Measurements from ENCODE around the gene ERC2.

ERC2 gene

DNA sequence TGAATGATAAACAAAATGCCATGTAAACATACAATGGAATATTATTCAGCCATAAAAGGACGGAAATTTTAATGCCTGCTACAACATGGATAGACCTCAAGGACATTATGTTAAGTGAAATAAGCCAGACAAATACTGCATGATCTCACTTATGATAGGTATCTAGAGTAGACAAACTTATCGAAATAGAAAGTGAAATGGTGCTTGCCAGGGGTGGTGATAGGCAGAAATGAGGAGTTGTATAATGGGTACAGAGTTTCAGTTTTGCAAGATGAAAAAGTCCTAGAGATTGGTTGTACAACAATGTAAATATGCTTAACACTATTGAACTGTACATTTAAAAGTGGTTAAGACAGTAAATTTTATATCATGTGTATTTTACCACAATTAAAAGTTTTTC is 287.8 kb downstream of the ERC2 start:
- DNase-seq, result no peak

- DNase-seq, result no peak
Observed at GRCh38 chr3:56173601-56174000, 294.7 kb downstream of the ERC2 start.

DNA sequence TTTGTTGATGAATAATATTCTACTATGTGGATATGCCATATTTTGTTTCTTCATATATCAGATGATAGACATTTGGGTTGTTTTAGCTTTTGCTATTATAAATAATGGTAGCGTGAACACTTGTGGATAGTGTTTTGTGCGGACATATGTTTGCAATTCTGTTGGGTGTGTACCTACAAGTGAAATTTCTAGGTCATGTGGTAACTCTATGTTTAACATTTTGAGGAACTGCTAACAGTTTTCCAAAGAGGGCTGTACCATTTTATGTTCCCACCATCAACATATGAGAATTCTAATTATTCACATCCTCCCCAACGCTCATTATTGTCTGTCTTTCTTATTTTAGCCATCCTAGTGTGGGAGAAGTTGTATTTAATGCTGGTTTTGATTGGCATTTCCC is 303.8 kb downstream of the ERC2 start:
- no peak for DNase-seq

DNA sequence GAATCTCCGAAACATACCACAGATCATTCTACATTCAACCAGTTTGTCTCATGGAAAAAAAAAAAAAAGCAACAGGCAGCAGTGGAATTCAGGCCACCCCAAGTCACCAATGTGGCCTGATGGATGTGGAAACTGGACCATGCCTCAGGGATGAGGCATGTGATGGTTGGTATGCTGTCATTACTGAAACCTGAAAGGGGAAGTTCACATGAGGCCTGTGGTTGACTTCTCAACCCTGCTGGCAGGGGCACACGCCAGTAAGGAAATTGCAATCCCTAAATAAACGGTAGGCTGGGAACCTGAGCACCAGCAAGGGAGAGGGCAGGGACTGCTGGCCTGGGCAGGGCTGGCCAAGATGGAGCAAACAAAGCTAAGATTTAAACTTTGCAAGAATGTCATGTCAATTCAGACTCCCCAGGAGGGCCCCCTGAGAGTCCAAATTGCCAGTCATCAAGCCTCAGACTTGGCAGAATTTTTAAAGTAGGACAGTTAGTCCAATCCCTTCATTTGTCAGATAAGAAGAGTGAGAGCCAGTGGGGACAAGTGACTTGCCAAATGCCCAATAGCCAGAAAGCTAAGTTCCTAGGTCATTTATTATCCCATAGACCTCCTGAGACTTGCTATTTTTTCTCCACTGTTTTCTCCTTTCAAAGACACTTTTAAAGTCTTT is 310.4 kb downstream of the ERC2 start:
- DNase-seq, result no peak

GRCh38 chr3:56154297-56154696 is 314.0 kb downstream of the ERC2 start:
- DNase-seq, result no peak

- no peak for DNase-seq
Observed at GRCh38 chr3:56147354-56147753, 320.9 kb downstream of the ERC2 start.

GRCh38 chr3:56145410-56145809 is 322.9 kb downstream of the ERC2 start:
- DNase-seq, result no peak

DNA sequence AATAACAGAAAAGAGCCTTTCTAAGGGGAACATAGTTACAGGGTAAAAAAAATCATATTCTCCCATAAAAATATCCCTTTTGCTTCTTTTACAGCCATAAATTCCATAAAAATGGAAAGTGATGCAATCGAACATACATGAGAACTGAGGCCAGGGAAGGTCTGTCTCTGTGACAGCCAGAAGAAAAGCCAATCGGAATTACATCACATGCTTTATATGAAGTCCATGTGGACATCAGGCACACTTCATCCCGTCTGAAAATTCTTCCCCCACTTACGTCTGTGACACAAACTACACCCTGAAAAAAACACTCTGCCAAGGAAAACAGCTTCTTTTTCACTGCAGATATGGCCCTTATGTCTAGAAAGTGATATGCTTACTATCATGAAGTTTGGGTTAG is 323.5 kb downstream of the ERC2 start:
- no peak for DNase-seq

- DNase-seq, result no peak
Observed at GRCh38 chr3:56137415-56137814, 330.9 kb downstream of the ERC2 start.

DNA sequence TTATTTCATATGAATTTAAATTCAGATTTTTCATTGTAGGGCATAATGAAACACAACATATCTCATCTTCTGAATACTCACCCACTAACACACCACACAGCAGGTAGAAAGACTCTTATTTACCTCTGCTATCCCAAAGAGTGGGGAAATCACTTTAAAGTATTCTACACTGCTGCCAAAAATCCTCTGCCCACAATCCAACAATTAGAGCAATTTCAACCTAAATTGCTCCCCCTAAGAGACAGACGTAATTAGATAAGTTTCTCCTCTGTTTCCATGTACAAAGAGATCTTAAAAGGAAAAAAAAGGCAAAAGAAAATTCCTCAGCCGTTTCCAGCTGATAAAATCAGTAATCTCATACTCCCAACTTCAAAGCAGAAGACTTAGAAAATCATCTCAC is 331.8 kb downstream of the ERC2 start:
- no peak for DNase-seq

DNA sequence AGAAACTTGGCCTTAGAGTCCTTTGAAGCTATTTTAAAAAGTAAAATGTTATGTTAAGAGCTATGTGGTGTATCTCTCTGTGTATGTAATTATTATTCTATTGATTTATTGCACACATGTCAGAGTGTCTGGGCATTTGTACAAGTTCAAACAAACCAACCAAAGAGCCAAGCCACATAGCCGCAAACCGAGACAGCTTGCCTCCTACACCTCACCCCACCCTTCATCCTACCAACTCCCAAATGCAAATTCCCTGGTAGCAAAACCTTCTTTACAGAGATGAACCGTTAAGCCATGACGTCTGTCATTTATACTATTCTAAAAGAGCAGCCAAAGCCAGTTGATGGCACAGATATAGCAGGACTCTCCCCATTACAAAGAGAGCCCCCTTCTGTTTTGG is 332.3 kb downstream of the ERC2 start:
- no peak for DNase-seq

GRCh38 chr3:56133423-56133822 is 334.8 kb downstream of the ERC2 start:
- no peak for DNase-seq

GRCh38 chr3:56132762-56133161 is 335.5 kb downstream of the ERC2 start:
- no peak for DNase-seq

DNA sequence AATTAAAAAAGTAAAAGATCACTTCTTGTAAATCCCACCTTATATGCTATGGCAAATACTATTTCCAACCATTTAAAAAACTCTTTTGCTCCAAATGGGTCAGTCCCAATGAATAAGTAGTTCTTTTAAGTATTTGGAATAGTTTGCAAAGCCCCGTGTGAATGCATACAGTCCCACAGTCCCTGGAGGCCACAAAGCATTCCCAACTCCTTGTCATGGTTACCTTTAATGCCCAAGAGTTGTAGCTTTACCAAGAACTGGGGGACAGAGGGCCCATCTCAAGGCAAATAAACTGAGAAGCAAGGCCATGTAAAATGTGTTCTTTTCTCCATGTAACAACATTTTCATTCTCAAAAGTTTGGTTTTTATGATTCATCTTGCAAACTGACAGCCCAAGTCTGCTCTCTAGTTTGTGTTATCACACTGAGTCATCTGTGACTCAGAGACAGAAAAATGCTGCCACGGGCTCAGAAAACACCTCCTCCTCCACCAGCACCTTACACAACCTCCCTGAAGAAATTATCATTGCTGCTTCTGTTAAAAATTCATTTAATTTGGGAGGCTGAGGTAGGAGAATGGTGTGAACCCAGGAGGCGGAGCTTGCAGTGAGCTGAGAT is 336.2 kb downstream of the ERC2 start:
- DNase-seq, result no peak

GRCh38 chr3:56130036-56130435 is 338.2 kb downstream of the ERC2 start:
- DNase-seq, result no peak

DNA sequence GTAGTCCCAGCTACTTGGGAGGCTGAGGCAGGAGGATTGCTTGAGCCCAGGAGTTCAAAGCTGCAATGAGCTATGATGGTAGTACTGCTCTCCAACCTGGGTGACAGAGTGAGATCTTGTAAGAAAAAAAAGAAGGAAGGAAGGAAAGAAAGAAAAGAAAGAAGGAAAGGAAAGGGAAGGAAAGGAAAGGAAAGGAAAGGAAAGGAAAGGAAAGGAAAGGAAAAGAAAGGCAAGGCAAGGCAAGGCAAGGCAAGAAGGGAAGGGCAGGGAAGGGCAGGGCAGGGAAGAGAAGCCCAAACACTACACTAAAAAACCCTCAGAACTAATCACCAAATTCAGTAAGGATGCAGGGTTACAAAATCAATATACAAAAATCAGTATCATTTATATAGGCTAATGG is 341.6 kb downstream of the ERC2 start:
- DNase-seq, result no peak

DNA sequence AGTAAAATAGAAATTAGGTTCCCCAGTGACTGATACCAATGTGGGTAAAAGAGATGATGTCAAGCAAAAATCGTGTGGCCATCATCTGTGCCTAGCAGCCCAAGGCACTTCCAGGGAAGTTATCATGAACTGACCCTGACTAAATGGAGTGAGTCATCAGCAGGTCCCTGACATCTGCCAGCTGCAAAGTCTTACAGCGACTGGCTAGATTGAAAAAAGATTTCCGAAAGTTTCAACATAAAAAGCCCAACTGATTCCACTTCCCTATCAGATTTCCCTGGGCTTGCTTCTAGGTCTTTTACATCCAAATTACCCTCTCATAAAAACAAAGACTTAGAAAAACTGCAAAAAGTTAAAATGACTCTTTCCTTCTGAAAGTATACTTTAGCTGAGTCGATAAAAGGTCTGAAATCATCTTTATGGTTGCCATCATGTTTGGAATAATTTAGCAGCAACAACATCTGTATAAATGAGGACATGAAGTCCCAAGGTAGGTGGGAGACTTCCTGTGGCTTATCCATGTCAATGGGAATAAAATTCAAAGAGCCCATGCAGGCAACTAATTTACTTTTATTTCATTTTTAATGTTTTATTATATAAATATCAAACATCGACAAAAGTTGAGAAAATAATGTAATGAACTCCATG is 342.8 kb downstream of the ERC2 start:
- no peak for DNase-seq

- no peak for DNase-seq
Observed at GRCh38 chr3:56124546-56124945, 343.7 kb downstream of the ERC2 start.

DNA sequence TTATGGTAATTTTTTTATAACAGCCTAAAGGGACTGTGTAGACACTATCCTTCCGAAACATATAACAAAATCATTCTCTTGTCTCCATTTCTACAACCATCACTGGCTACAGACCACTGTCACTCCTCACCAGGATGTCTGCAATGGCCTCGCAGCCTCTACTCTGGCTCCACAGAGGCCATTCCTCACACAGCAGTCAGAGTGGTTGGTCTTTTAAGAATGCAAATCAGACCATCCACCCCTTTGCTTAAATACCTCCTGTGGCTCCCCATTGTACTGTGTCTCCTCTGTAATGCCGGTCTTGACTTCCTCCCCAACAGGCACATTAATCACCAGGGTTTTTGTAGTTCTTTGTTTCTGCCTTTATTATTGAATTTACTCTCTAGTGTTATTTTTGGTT is 344.8 kb downstream of the ERC2 start:
- DNase-seq, result no peak

- no peak for DNase-seq
Observed at GRCh38 chr3:56122911-56123310, 345.4 kb downstream of the ERC2 start.

DNA sequence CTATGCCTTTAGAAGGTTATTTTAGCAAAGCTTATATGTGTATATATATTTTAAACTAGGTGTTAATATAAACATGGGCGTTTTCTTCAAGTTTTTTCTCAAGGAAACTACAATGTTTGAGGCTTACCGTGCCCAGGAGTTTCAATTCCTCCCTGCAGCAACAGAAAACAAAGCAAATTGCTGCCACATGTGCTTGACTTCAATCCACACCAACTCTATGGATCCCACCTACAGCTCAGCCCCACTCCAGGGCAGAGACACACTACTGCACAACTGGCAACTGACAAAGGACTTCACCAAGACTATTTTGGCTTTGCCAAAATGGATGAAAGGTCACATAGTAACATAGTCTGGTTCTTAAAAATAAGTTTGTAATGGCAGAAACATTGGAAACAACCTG is 346.6 kb downstream of the ERC2 start:
- no peak for DNase-seq

DNA sequence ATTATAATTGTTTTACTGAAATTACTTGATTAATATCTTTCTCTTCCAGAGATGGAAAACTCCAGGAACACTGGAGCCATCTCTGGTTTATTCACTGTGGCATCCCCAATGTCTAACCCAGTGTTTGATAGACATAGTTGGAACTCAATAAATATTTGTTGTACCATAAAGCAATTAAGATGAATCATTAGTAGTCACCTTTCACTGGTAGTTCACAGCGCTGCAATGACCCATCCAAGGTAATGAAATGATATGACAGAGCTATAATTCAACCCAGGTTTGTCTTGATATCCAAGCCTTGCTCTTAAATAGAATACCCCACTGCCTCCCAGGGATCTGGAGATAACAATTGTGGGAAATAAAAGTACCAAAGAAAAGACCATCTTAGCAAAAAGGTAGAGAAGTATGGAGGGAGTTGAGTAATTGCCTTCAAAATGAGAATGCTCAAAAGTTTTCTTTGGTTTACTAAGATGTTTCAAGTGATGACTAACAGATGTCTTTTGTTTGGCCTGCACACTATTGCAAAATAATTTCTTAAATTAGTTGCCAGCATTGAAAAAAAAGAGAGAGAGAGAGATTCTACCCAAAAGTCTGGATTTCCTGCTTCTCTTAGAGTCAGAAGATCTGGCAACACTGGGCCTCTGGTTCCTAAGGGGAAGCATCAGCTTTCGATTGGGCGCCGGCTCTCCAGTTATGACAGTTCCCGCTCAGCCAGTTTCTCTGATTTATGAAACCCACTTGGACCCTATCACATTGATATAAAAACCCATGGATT is 348.5 kb downstream of the ERC2 start:
- no peak for DNase-seq

- DNase-seq, result no peak
Observed at GRCh38 chr3:56118968-56119367, 349.3 kb downstream of the ERC2 start.

GRCh38 chr3:56115698-56116097 is 352.6 kb downstream of the ERC2 start:
- no peak for DNase-seq

Data from NCI-H1048 (cell line).